Body of pancreas (tissue), 4 donors: ENCODE results near the gene MKRN3.

Experiments
- POLR2A ChIP-seq, 3 donors: fragments of 450-650 bp; IDR thresholded peaks; one replicate each; pipeline ENCODE4 v1.6.1; 2016; ENCODE audit warnings: antibody characterized with exemption in 3 of 3, mild to moderate bottlenecking in 2 of 3
- TF ChIP-seq, protein P1 (sequence below), 7 experiments: fragments of 450-650 bp in 4 of 7; fragments of 200-600 bp in 3 of 7; sonication (generic) in 3 of 7; IDR thresholded peaks; one replicate each; pipeline ENCODE4 v1.5.1; 2016 to 2019; ENCODE audit warnings: antibody characterized with exemption in 7 of 7

DNA sequence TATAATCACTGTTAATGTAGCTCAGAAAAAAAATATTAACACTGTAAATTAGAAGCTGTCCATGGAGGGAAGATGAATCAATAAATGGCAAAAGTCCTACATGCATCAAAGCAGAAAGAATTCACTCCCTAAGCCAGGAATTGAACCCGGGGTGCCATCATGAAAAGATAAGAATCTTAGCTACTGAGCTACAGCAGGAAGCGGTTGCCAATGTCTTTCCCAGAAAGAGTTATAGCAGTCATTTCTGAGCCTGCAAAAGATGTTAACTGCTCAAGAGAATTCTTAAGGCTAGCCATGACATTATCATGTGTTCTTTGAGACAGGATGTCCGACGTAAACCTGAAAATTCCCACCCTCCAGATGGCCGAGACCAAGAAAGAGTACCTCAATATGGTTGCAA, 47.4 kb upstream of the MKRN3 start:
- TF ChIP-seq, protein P1, sequence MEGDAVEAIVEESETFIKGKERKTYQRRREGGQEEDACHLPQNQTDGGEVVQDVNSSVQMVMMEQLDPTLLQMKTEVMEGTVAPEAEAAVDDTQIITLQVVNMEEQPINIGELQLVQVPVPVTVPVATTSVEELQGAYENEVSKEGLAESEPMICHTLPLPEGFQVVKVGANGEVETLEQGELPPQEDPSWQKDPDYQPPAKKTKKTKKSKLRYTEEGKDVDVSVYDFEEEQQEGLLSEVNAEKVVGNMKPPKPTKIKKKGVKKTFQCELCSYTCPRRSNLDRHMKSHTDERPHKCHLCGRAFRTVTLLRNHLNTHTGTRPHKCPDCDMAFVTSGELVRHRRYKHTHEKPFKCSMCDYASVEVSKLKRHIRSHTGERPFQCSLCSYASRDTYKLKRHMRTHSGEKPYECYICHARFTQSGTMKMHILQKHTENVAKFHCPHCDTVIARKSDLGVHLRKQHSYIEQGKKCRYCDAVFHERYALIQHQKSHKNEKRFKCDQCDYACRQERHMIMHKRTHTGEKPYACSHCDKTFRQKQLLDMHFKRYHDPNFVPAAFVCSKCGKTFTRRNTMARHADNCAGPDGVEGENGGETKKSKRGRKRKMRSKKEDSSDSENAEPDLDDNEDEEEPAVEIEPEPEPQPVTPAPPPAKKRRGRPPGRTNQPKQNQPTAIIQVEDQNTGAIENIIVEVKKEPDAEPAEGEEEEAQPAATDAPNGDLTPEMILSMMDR (IDR thresholded peaks at IDR 0.05) = no peak
- no peak for TF ChIP-seq POLR2A (IDR thresholded peaks at IDR 0.05)
